Effector CD4-positive, alpha-beta T cell (primary cell): ENCODE results near the gene LPP.

Source experiments
- DNase-seq: peaks from one replicate; pipeline ENCODE4 v3.0.0-alpha.2; 2020

Gene LPP

DNA sequence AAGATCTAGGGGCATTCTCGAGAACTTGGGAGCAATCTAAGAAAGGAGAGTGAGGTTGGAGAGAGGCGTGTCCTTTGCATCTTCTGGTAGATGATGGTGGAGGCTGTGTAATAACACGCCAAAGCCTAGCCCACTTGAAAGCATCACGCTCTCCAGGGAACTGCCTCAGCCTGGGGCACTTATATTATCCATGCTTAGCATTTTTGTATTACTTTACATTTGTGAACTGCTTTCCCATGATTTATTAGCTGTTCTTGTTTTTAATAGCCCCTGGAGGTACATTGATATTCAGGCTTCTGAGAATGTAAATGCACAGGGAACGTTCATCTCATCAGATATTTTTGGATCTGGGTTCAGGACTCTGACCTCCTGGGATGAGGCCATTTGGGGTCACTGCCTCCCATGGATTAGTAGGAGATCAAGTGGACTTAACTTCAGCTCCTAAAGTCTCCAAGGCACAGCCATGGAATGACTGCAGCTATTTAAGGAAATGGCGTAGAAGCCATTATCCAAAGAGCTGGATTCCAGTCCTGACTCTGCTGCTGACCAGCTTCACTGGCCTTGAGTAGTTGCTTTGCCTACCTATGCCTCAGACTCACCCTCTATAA lies 124.9 kb downstream of the LPP start:
- no peak for DNase-seq

DNA sequence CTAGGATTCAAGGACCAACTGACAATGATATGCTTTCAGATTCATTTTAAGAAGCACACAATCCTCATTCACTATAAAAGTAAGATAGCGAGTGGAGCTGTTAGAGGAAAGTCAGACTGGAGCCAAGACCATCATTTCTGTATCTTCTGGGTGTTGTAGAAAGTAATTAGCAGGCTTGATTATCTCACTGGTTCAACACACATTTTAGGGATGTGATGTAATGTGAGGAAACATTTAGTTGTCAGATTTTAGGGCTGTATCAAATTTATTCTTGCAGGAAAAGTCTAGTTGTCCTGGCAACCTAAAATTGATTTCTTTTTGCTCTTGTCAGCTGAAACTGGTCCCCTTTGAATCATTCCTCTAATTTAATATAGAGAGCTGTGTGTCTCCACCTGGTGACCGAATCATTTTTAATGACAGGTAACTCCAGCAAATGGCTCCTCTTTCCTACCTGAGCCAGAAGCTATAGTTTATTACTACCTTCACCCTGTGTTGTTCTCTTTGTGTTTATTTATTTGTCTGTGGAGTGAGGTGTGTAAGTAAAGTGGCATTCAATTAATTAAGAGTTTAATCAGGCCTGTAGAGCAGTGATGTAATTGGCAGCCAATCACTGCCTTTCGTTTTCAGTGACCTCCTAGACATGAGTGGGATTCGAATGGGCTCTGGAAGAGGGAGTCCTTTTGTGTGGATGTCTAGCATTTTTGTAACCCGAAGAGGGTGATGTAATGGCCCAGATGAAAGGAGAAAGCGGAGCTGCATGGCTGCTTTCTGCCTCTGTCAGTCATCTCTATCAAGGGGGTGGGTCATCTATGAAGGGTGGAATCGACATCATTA lies 125.8 kb downstream of the LPP start:
- DNase-seq: no peak

DNA sequence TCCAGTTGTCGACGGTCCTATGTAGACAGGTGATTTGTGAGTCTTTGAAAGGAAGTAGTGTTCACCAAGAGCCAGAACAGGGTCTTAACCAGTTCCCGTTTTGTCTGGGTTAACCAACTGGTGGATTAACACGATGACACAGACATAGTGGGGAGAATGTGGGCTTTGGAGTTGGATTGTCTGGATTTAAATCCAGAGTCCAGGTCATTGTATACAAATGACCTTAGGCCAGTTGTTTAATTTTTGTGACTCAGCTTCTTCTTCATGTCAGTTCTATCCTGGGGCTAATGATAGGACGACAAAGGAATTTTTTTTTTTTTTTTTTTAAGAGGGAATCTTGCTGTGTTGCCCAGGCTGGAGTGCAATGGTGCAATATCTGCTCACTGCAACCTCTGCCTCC lies 126.7 kb downstream of the LPP start:
- no peak for DNase-seq

DNA sequence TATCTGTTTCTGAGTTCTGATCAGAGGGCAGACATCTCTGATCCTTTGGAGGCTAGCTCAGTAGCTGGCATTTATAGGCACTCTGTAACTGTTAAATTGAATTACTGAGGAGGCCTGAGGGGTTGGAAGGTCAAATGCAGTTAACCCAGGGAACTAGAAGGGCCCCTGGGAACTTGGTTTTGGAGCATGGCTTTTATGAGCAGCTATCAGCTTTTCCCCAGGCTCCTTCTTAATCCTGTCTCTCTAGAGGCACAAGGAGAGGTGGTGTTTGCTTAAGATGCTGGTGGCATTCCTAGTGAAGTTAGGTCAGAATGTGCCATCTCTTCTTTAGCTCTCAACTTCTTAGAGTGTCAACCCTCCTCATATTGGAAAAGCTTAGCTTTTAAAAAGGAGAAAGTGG lies 128.9 kb downstream of the LPP start:
- no peak for DNase-seq

DNA sequence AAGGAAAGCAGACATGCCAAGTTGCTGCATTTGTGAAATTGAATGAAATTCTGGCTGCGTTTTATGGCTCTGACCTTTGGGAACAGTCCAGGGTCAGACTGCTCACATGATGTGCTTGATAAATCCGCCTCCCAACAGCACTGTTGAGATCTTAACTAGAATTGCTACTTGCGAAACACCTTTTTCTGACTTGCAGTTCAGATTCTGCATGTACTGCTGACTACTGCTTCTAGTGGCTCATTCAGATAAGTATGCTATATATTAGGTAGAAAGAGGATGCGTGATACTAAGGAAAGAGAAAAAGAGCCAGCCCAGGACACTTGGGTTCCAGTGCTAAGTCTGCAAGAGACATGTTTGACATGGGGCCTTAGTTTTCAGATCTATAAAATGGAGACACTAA lies 129.4 kb downstream of the LPP start:
- DNase-seq: no peak

DNA sequence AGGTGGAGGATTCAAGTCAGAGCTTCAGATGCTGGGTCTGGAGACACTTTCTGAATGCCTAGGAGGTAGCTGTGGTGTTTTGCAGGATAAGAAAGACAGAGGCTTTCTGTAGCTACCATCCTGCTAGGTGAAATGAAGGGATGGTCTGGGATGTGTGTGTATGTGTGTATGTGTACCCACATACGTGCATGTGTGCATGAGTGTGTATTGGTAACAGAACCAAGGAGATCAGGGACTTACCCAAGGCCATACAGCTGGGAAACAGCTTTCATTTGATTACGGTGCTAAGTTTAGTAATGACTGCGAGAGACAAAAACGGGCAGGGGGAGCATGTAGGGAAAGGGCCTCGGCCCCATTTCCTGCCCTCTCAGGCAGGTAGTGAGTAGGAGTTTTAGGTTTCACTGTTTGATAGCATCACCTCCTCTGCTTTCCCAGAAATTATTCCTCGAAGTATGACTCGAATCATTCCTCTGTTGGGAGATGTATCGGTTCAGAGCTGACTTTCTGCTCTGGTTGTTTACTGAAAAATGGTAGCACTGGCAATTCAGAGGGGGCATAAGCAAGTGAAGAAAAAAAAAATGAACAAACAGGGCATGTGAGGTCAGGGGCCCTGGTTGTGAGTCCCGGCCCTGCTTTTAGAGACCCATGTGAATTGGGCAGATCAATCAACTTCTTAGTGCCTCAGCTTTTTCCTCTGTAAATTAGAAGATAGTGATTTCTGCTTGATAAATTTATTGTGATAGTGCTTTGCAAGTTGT lies 130.7 kb downstream of the LPP start:
- DNase-seq: no peak

DNA sequence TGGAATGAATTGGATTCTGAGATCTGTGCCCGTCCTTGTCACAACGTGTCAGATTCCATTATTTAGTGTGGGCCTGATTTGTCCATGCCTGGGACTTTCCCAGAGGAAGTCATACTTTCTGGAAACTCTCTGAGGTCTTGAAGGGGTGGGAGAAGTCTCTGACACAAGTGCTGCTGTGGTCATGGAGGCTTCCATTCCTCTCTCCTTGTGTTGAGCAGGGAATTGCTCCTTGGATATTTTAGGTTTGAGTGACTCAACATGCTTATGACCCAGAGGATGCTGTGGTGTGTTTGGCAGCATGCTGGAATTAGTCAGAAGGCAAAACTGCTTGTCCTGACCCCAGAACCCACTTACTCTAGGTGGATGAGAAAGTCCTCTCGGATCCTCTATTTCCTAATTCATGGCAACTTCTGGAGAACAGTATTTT lies 132.1 kb downstream of the LPP start:
- no peak for DNase-seq

DNA sequence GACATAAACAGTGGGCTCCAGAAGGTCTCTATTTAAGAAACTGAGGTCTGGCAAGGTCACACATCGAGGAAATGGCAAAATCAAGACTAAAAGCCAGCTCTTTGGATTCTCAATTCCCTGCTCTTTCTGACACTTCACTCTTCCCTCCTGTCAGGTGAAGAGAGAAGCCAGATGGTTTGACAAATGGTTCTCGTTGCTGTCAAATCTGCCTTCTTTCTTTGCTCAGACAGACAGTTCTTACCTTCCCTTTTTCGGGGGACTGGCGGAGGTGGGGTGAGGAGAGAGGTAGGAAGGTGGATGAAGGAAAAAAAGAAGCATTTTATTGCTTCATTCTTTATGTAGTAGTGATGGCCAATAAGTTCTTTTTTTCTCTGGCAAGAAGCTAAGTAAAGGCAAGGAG lies 133.4 kb downstream of the LPP start:
- DNase-seq: no peak

DNA sequence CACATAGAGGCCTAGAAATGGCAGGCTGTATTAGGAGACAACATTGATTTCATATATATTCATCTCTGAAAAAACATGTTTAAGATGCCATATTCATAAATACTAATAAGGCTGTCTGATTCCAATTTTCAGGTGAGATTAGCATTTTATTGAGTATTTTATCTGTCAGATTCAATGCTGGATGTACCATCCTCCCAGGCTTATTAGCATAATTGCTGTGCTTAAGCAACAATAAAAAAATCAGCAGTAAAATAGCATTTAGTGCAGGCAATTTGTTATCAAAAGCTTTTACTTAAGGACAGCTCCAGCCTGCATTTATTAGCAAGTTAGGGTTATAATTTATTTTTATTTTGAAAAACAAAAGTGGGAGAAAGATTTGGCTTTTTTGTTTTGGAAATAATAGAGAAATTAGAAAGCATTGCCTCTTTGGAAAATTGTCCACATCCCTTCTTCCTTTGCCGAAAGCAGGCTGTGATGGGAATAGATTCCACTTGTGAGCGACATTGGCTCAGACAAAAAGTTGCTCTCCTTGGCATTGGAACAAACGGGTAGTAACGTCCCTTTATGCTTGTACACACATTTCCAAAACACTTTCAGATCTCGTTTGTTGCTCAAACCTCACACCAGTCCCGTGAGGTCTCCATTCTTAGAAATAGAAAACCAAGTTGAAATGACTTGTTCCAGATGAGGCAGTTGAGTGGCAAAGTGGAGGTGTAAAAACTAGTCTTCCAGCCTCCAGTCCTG lies 134.0 kb downstream of the LPP start:
- no peak for DNase-seq

DNA sequence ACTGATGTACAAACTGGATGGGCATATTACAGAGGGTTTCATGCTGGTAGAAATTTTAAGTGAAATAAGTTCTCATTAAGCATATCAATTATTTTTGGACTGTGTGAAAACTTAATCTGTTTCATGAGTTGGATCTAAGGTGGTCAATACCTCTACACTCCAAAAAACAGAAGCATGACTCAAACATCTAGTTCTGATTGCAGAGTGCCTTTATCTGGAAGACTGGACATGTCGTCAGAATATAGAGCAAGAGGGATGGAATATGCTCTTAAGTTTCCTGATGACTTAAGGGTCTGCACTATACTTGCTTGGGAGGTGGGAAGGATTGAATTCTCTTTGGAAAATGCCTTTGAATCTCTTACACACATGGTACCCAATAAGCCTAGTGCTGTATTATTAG lies 138.3 kb downstream of the LPP start:
- DNase-seq: no peak

DNA sequence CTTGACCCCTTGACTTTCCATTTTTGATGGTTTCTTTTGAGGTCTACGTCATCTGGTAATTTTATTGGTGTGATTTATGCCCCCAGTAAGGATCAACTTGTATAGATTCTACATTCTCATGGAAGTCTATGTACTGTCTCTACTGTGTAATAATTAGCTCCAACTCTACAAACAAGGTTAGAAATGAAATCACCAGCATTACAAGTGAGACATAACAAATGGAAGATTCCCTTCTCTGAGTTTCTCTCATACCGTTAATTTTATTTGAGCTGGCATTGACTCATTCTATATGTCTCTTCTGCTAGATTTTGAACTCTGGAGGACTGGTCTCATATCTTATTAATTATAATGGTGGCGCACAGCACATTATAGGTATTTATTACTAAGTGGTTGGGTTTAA lies 138.9 kb downstream of the LPP start:
- no peak for DNase-seq

DNA sequence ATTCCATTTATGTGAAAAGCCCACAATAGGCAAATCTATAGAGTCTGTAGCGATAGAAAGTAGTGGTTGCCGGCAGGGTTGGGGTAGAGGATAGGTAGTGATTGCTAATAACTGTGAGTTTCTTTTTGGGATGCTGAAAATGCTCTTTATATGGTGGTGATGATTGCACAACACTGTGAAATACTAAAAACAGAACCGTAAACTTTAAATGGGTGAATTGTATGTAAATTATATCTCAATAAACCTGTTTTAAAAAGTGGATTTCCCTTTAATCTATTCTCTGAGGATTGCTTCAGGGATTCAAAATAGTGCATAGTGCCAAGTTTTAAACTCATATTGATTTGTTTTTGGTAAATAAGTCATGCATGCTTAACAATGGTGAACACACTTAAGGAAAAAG lies 140.2 kb downstream of the LPP start:
- DNase-seq: no peak

DNA sequence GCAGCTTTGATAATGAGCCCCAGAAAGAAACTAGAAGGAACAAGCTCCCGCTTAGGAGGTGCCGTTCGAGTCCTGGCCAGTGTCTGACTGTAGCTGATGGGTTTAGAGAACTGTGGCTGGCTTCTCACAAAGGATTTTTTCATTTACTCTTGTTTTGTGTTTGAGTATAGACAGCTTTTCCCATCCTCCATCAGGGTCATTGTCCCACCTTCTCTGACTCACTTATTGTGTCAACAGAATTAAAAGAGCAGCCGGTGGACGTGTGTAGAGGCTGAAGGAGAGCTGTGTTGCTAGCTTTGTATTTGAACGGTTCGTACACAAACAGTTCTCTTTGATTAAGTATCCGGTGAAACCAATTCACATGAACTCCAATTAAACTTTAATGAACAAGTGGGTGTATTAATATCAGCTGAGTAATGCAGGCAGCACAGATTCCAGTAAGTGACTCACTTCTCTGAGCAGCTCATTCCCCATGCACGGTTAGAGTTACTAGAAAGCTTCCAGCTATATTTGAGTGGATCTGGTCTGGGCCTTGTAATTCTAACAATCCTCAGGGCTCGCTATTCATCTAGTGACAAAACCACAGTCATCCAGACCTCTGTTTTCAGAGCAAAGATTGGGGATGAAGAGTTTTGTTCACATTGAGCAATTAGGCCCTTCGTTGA lies 141.0 kb downstream of the LPP start:
- DNase-seq: no peak

DNA sequence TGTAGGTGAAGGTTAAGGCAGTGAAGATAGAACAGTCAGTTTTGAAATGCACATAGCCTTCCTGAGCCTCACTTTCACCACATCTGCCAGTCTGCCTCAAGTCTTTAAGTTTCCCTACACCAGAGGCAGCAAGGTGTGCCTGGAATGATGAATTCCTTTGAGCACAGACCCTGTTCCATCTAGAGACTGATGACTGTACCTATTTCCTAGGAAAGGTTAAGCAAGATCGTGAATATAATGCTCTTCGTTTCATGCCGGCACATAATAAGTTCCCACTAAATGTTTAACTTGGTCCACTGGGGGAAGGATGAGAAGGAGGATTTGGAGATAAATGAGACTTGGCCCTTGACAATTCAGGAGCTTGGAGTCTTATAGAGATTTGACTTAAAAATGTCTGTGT lies 141.9 kb downstream of the LPP start:
- DNase-seq: no peak

DNA sequence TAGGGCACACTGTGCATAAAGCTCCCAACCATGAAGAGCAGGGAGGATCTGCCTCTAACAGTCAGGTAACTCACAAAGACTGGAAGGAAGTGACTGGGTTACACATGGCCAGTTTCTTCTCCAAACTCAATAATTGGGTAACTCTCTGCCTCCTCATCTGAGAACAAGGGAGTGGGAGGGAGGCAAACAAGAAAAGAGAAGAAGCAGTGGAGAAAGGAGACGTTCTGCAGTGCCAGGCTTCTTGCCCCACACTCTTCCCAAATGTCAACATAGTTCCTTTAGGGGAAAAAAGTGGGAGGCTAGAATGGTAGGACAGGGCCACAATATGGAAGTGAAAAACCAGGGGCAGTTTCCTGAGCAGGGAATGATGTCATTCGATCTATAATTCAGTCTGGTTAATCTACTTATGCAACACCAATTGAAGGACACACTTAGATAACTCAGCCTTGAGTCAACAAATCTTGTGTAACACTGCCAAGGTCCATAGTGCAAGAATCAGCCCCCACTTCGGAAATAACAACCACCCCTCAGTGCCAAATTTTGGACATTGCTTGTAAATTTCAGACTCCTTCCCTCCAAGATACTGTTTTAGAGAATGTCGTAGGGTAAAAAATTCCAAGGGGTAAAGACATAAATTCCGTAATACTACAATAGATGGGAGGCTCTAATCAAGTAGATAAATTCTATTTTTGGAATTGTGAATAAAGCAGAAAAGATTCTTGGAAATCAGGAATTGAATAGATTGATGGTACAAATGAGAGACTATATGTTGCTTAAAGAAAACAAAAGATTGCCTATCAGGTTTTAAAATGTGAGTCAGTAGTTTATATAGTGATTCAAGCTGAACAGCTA lies 143.0 kb downstream of the LPP start:
- DNase-seq: no peak

DNA sequence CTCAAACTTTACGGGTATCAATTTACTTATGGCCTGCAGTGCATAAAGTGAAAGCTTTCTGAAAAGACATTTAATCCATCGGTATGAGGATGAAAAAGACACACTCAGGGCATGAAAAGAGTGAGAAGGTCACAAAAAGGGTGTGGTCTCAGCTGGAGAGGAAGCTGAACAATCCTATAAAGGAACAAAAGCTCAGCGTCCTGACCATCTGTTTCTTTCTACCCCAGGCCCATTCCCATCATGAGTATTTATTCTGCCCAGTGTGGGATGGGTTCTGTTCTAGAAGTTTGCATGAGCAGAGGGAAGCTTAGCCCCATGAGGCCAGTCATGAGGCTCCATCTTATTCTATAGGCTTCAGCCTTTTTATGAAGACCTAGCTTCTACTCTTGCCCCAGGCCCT lies 144.6 kb downstream of the LPP start:
- DNase-seq: no peak

DNA sequence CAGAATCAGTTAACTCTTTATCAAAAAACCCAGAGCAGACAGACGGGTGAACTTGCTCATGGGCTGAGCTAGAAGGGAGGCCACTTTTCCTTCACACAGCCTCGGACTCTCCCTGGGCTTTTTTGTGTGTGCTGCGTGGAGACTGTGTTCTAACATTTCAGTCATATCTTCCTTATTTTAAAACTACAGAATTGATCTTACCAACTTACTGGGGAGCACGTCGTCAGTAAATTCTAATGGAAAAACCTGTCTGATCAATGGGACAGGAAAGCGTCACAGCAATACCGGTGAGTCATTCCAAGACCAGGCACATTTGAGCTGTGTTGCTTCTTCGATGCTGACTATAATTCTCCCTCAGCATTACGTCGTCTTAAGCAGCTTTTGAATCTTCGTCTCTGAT lies 145.1 kb downstream of the LPP start:
- DNase-seq: no peak

DNA sequence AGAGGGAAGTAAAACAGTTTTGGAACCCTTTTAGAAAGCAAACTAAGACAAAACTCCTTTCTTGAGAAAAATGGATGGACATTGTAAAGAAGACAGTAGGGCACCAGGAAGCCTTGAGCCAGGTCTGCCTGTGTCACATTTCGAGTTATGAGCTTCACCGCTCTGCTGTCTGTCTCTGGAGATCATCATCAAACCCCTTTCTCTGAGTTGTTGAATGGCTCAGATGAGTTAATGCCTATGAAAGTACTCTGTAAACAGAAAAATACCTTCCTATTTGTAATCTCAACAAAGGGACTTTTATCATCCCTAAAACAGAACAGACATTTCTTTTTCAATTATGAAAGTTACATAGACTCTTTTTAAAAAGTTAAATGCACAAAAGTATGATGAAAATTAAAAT lies 145.8 kb downstream of the LPP start:
- DNase-seq: no peak

DNA sequence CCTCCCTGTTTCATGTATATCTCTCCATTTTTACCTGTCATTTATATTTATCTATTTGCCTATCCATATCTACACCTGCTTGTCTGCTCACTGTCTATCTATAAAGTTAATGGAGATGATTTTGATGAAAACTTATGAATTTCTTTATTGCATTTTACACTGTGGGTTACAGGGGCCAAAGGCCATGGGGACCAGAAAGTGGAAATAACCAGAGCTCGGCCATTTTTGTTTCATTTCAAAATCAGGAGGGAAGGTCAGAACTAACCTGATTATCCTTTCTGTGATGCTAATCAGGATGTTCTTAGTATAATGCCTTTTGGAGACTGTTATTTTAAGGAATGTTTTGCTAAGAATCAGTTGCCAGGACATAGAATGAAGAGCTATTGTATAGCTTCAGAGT lies 147.2 kb downstream of the LPP start:
- no peak for DNase-seq

DNA sequence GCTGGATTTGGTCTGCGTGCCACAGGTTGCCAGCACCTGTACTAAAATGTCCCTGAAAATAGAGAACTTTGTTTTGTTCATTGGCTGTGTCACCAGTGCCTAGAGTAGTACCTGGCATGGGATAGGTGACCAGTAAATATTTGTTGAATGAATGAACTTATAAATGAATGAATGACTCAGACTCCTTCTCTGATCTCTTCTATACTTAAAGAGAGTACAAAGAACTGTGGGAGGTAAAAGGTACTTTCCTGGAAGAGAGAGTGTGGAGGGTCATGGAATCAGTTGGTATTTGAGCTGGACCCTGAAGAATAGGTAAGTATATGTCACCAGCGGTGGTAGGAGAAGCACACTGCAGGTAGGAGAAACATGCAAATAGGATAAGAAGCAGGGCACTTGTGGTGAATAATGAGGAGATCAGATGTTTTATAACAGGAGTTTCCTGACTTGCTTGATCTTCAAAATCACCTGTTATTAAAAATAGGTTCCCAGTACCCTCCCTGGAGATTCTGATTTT lies 149.4 kb downstream of the LPP start:
- DNase-seq: no peak

DNA sequence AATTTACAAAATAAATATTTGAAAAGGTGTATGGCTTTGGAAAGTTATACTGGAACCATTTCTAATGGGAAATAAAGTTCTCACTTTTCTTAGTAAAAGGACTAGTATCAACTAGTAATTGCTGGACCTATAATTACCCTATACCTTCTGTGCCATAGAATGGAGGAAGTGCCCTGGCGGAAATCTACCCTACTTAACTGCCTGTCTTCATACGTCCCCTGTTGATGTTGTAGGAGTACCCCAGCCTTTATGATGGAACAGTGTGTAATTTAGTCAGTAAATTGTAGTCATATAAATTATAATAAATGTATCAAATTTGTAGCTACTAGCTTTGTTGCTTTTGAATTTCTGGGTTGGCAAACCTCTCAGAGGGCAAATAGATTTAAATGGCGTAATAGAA lies 149.9 kb downstream of the LPP start:
- DNase-seq: no peak

DNA sequence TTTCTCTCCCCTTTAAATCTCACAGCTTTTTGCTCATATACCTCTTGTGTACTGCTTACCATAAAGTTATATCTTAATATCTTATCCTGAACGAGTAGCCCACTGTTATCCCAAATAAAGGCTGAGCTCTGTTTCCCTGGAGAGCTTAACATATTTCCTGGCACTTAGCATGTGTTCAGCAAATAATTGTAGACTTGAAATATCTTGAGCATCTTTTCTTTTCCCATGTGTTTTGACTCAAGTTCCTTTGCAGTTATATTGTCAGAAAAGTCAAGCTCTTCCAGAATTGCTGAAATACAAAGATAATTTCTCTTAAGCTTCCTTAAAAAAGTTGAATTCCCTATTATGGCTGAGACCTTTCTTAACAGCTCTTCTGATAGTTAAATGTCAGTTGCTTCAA lies 150.5 kb downstream of the LPP start:
- no peak for DNase-seq
